GOT3 (cell line): ENCODE measurements around the gene FKBP10.
"Not testable (repeated sequence)": the region's sequence is repeated elsewhere in the genome, so short reads cannot be mapped to it uniquely, and the experiment has no call there.

Source experiments
- DNase-seq: peaks from one replicate; lab custom pipeline; 2025; ENCODE audit warnings: mixed read lengths; lab: John Stamatoyannopoulos, UW

Gene FKBP10

GRCh38 chr17:41812381-41813151 is at the start of gene FKBP10:
Gene FKBP10, plus strand, starts transcription at chr17:41813004. Its CDS starts 31 bp downstream, at chr17:41813035.
- DNase-seq = peak; percentile 70

GRCh38 chr17:41763327-41763726 is 49.5 kb upstream of the FKBP10 start:
- DNase-seq = no peak

GRCh38 chr17:41766135-41766534 is 46.7 kb upstream of the FKBP10 start:
- DNase-seq = no peak

- no peak for DNase-seq
Observed at GRCh38 chr17:41767324-41768042, 45.3 kb upstream of the FKBP10 start.

- no peak for DNase-seq
Observed at GRCh38 chr17:41768682-41769288, 44.0 kb upstream of the FKBP10 start.

GRCh38 chr17:41769346-41769862 is 43.4 kb upstream of the FKBP10 start:
- DNase-seq = no peak

- no peak for DNase-seq
Observed at GRCh38 chr17:41769985-41770384, 42.8 kb upstream of the FKBP10 start.

GRCh38 chr17:41771389-41772206 is 41.2 kb upstream of the FKBP10 start:
- DNase-seq = no peak

- DNase-seq = no peak
Observed at GRCh38 chr17:41772218-41772585, 40.6 kb upstream of the FKBP10 start.

- DNase-seq = no peak
Observed at GRCh38 chr17:41772586-41773189, 40.1 kb upstream of the FKBP10 start.

GRCh38 chr17:41773190-41773588 is 39.6 kb upstream of the FKBP10 start:
- DNase-seq = no peak

GRCh38 chr17:41773731-41774193 is 39.0 kb upstream of the FKBP10 start:
- DNase-seq = no peak

GRCh38 chr17:41775394-41776226 is 37.2 kb upstream of the FKBP10 start:
- no peak for DNase-seq

- DNase-seq = not testable (repeated sequence)
Observed at GRCh38 chr17:41776262-41776900, 36.4 kb upstream of the FKBP10 start.

- no peak for DNase-seq
Observed at GRCh38 chr17:41777157-41777573, 35.6 kb upstream of the FKBP10 start.

GRCh38 chr17:41777574-41778188 is 35.1 kb upstream of the FKBP10 start:
- DNase-seq = peak; percentile 18

GRCh38 chr17:41779954-41780353 is 32.9 kb upstream of the FKBP10 start:
- no peak for DNase-seq

- no peak for DNase-seq
Observed at GRCh38 chr17:41781404-41782110, 31.2 kb upstream of the FKBP10 start.

GRCh38 chr17:41782142-41782541 is 30.7 kb upstream of the FKBP10 start:
- DNase-seq = no peak
